Spleen (tissue), 11 donors: ENCODE measurements around the gene DLX4. TPM values are rescaled to one million over a fixed set of nuclear protein-coding genes. Genes with fewer than 3 reads are reported as not detected.

Source experiments
- DNase-seq: peaks from one replicate; pipeline ENCODE4 v3.0.0-alpha.2; 2020
- H3K27ac ChIP-seq, 8 donors: fragments of 200-600 bp; sonication (generic) in 7 of 8; 1 replicate in 4 of 8; 2 replicates in 4 of 8; pipeline versions ENCODE4 v1.5.0 to v1.8.0; 2016 to 2021; ENCODE audit warnings: inconsistent platforms in 4 of 8, mild to moderate bottlenecking in 4 of 8, moderate library complexity in 1 of 8
- H3K27me3 ChIP-seq, 7 donors: fragments of 200-600 bp; sonication (generic) in 6 of 7; replicated peaks in 1 of 7; 1 replicate in 4 of 7; 2 replicates in 3 of 7; pipeline versions ENCODE4 v1.5.0 to v1.8.0; 2016 to 2021; ENCODE audit warnings: inconsistent platforms in 3 of 7, mild to moderate bottlenecking in 1 of 7
- H3K36me3 ChIP-seq, 6 donors: fragments of 200-600 bp; sonication (generic) in 5 of 6; 1 replicate in 4 of 6; 2 replicates in 2 of 6; pipeline versions ENCODE4 v1.5.0 to v1.8.0; 2016 to 2021; ENCODE audit warnings: inconsistent platforms in 2 of 6
- H3K4me1 ChIP-seq, 6 donors: fragments of 200-600 bp; sonication (generic) in 5 of 6; 1 replicate in 3 of 6; 2 replicates in 3 of 6; pipeline versions ENCODE4 v1.5.0 to v1.8.0; 2016 to 2021; ENCODE audit warnings: inconsistent platforms in 3 of 6
- H3K4me3 ChIP-seq, 8 donors: fragments of 200-600 bp; sonication (generic) in 7 of 8; 1 replicate in 4 of 8; 2 replicates in 4 of 8; pipeline versions ENCODE4 v1.5.0 to v1.8.0; 2016 to 2021; ENCODE audit warnings: inconsistent platforms in 4 of 8, mild to moderate bottlenecking in 4 of 8, moderate library complexity in 2 of 8
- H3K9me3 ChIP-seq, 8 donors: fragments of 200-600 bp; sonication (generic) in 7 of 8; 1 replicate in 4 of 8; 2 replicates in 4 of 8; pipeline versions ENCODE4 v1.5.0 to v1.8.0; 2016 to 2021; ENCODE audit warnings: inconsistent platforms in 4 of 8
- CTCF ChIP-seq, 11 experiments: fragments of 200-600 bp in 7 of 11; fragments of 450-650 bp in 4 of 11; sonication (generic) in 4 of 11; IDR thresholded peaks in 8 of 11; conservative IDR thresholded peaks in 3 of 11; 1 replicate in 7 of 11; 2 replicates in 4 of 11; pipeline versions ENCODE4 v1.4.0 to v1.8.0; 2016 to 2021; ENCODE audit warnings: antibody characterized with exemption in 11 of 11, inconsistent platforms in 4 of 11, mild to moderate bottlenecking in 1 of 11
- POLR2A ChIP-seq, 3 donors: fragments of 450-650 bp; IDR thresholded peaks; one replicate each; pipeline ENCODE4 v1.5.1; 2017; ENCODE audit warnings: antibody characterized with exemption in 3 of 3, mild to moderate bottlenecking in 1 of 3
- POLR2AphosphoS5 ChIP-seq, 3 donors: sonication (generic); formaldehyde crosslinking; IDR thresholded peaks; one replicate each; pipeline ENCODE4 v1.5.1; 2017; ENCODE audit warnings: antibody characterized with exemption in 3 of 3
- WGBS, 5 donors: extraction: QIAGEN DNeasy Blood & Tissue Kit in 3 of 5; methylation state at CpG; one replicate each; pipeline versions ENCODE4 v1.1.5 to v1.1.7; 2013 to 2018; 5-methylcytosine and 5-hydroxymethylcytosine counted together
- intact Hi-C: fragments of 100-400 bp; cut with DNase I; formaldehyde crosslinking; loops from one replicate; pipeline ENCODE4 v1.15.0; 2023; ENCODE audit warnings: low total_unique reads
- polyA plus RNA-seq, 3 donors: library from polyadenylated mRNA; stranded (reverse); fragments of 200-250 nt; gene quantifications; one replicate each; pipeline ENCODE4 v1.2.1, GENCODE V29; 2013
- total RNA-seq, 7 donors: library from RNA; depleted of rRNA in 3 of 7; stranded (reverse); fragments of >200 nt in 3 of 7; fragmentation: NEBNext Ultra II Directional in 4 of 7; extraction: Animal tissue kit (Norgen Biotek cat#: 25700) in 4 of 7; gene quantifications; one replicate each; pipeline versions ENCODE4 v1.1.0 to v1.2.1, GENCODE V29; 2016 to 2021
- donor health status: healthy with polysubstance abuse.
- donor health status: DM: no; HTN: no; CAD: no; lungs with moderate emphysema.
- donor health status: DM: no; HTN: no; CAD: no.
- donor health status: Bipolar disorder and iron deficiency.
- donor health status: healthy.
- donor health status: DM: no; HTN: no; CAD: no.
- donor health status: DM: yes; HTN: yes; CAD: no.

Gene DLX4
- total and polyA plus RNA-seq, 10 donors = 0.09 to 1.1 (median 0.31) TPM; not detected in 2

- no peak for DNase-seq
- H3K27me3 ChIP-seq = peaks cover 5 to 99% (median 87%) of the 10 kb centered on the region in 7 donors
- H3K4me3 ChIP-seq = peak overlapping the region; percentile 12 to 74 (median 46)
- intact Hi-C loops = no loop called here
- no peaks in the 10 kb centered on the region for H3K36me3 ChIP-seq
- peak in 2 of 3 donors; percentile 14 to 17 for TF ChIP-seq POLR2AphosphoS5 (IDR thresholded peaks at IDR 0.05)
- no peak for TF ChIP-seq POLR2A (IDR thresholded peaks at IDR 0.05)
- peaks cover 22 to 58% (median 45%) of the 10 kb centered on the region in 6 donors for H3K4me1 ChIP-seq
- H3K9me3 ChIP-seq = no peaks in the 10 kb centered on the region
- H3K27ac ChIP-seq = no peak overlapping the region
- WGBS, 5 donors = 2 to 5% (median 3%) methylated on average over 37 to 77 of the region's 77 CpGs
Observed at GRCh38 chr17:49993423-49994060, 24.6 kb downstream of the DLX4 start.

GRCh38 chr17:49994085-49995054, 25.4 kb downstream of the DLX4 start:
- Histone ChIP-seq H3K27me3 (peaks cover 5 to 100% (median 89%) of the 10 kb centered on the region in 7 donors), H3K9me3 (no peaks in the 10 kb centered on the region), H3K4me3 (peak overlapping the region; percentile 12 to 74 (median 46)), H3K4me1 (peaks cover 22 to 60% (median 45%) of the 10 kb centered on the region in 6 donors), H3K27ac (no peak overlapping the region), H3K36me3 (no peaks in the 10 kb centered on the region)
- WGBS, 5 donors = 4 to 9% (median 8%) methylated on average over 49 to 50 of the region's 50 CpGs
- DNase-seq = no peak
- TF ChIP-seq POLR2AphosphoS5 (IDR thresholded peaks at IDR 0.05) (no peak), CTCF (IDR thresholded peaks at IDR 0.05 in 8 of 11, conservative IDR thresholded peaks at IDR 0.05 in 3 of 11) (no peak), POLR2A (IDR thresholded peaks at IDR 0.05) (no peak)
- intact Hi-C loops = loop anchor here (5.0 kb wide), 2 partner anchors 112 to 427 kb away; no protein-coding TSS in a partner anchor

GRCh38 chr17:49995055-49995738, 26.2 kb downstream of the DLX4 start, which contains the start of gene DLX3:
Gene DLX3, minus strand, starts transcription at chr17:49995224. Its CDS starts 226 bp downstream, at chr17:49994998.
- H3K36me3 ChIP-seq = no peaks in the 10 kb centered on the region
- peak within 1 kb of the TSS in 5 of 8 donors; percentile 40 to 74 (median 46) for H3K4me3 ChIP-seq
- intact Hi-C loops = loop anchor here (5.0 kb wide), 2 partner anchors 113 to 428 kb away; no protein-coding TSS in a partner anchor
- no peaks in the 10 kb centered on the region for H3K9me3 ChIP-seq
- H3K27me3 ChIP-seq = peaks cover 5 to 100% (median 85%) of the 10 kb centered on the region in 7 donors
- H3K4me1 ChIP-seq = peaks cover 22 to 60% (median 45%) of the 10 kb centered on the region in 6 donors
- 3 to 8% (median 5%) methylated on average over 28 to 29 of the region's 29 CpGs for WGBS, 5 donors
- TF ChIP-seq POLR2AphosphoS5 (IDR thresholded peaks at IDR 0.05) (peak; percentile 36 to 73 (median 64)), CTCF (IDR thresholded peaks at IDR 0.05 in 8 of 11, conservative IDR thresholded peaks at IDR 0.05 in 3 of 11) (no peak)
- H3K27ac ChIP-seq = no peak within 1 kb of the TSS
- DNase-seq = no peak

- TF ChIP-seq POLR2AphosphoS5 (IDR thresholded peaks at IDR 0.05) (no peak), CTCF (IDR thresholded peaks at IDR 0.05 in 8 of 11, conservative IDR thresholded peaks at IDR 0.05 in 3 of 11) (no peak), POLR2A (IDR thresholded peaks at IDR 0.05) (no peak)
- DNase-seq = no peak
- H3K36me3 ChIP-seq = no peaks in the 10 kb centered on the region
- H3K27me3 ChIP-seq = peaks cover 5 to 100% (median 87%) of the 10 kb centered on the region in 7 donors
- no peak overlapping the region for H3K27ac ChIP-seq
- 37 to 48% (median 45%) methylated on average over 6 to 7 of the region's 7 CpGs for WGBS, 5 donors
- H3K9me3 ChIP-seq = no peaks in the 10 kb centered on the region
- peak overlapping the region in 1 of 8 donors; percentile 66 for H3K4me3 ChIP-seq
- peaks cover 22 to 60% (median 45%) of the 10 kb centered on the region in 6 donors for H3K4me1 ChIP-seq
- intact Hi-C loops = loop anchor here (2.0 to 5.0 kb wide), 4 partner anchors 43 to 429 kb away; no protein-coding TSS in a partner anchor
Observed at GRCh38 chr17:49996121-49996494, 27.1 kb downstream of the DLX4 start.
